T-helper 1 cell (primary cell): ENCODE data around the gene ZNF724.
"Not testable (repeated sequence)": the region's sequence is repeated elsewhere in the genome, so short reads cannot be mapped to it uniquely, and the experiment has no call there.

Experiments used
- DNase-seq, 5 donors: peaks; one replicate each; pipeline ENCODE4 v3.0.0-alpha.2; 2012 to 2020
- total RNA-seq, 4 donors: gene quantifications; one replicate each; lab custom pipeline; 2026; lab: John Stamatoyannopoulos, UW

ZNF724 gene
- 1.3 to 3.5 (median 2.0) reads per million in 4 donors for total RNA-seq

- peak; percentile 66 to 95 (median 78) for DNase-seq
These were observed at the start of gene ZNF724 for GRCh38 chr19:23249911-23250649. Gene ZNF724 (minus strand): TSS chr19:23250394. CDS start chr19:23250242, 152 bp downstream.

- DNase-seq, result no peak
These were observed 43.9 kb upstream of the ZNF724 start for GRCh38 chr19:23294141-23294540.

GRCh38 chr19:23289966-23290365 lies 39.8 kb upstream of the ZNF724 start:
- not testable (repeated sequence) for DNase-seq

GRCh38 chr19:23287620-23288019 lies 37.4 kb upstream of the ZNF724 start:
- no peak for DNase-seq

- no peak for DNase-seq
These were observed 36.3 kb upstream of the ZNF724 start for GRCh38 chr19:23286477-23286876.

DNA sequence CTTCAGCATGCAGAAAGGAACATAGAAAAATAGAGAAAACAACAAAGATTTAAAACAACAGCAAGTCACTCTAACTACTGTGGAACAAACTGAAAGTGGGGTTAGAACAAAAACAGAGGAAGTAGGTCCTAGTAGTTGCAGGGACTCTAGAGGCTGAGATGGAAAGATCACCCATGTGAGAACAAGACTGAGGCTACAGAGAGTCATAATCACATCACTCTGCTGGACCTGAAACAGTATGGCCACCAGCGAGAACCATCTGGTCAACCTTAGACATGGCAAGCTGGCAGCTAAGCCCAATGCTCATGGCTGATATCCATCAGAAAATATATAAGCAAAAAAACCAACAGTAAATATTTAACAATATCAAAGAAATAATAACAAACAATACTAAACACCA lies 35.8 kb upstream of the ZNF724 start:
- no peak for DNase-seq

DNA sequence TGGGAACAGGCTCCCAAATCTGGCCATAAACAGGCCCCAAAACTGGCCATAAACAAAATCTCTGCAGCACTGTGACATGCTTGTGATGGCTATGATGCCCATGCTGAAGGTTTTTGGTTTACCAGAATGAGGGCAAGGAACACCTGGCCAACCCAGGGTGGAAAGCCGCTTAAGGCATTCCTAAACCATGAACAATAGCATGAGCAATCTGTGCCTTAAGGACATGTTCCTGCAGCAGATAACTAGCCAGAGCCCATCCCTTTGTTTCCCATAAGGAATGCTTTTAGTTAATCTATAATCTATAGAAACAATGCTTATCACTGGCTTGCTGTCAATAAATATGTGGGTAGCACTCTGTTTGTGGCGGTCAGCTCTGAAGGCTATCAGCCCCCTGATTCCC lies 35.1 kb upstream of the ZNF724 start:
- not testable (repeated sequence) for DNase-seq

- peak; percentile 16 to 58 (median 39) for DNase-seq
These were observed 33.7 kb upstream of the ZNF724 start for GRCh38 chr19:23283925-23284324.

DNA sequence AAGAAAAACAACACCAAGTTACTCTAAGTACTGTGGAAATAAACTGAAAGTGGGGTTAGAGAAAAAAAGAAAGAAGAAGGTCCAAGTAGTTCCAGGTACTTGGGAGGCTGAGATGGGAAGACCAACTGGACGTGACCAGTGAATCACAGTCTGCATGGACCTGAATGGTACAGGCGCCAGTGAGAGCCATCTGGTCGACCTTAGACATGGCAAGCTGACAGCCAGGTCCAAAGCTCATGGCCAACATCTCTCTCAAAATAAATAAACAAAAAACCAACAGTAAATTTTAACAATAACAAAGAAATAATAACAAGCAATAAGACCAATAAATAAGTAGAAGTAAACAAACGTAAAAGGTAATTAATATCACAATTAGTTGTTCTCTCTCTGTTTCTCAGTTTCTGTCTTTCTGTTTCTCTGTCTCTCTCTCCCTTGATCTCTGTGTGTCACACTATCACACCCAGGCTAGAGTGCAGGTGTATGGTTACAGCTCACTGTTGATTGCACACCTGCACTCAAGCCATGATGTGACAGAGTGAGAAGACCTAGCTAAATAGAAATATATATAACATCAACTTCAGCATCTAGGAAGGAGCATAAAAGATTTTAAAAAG lies 31.6 kb upstream of the ZNF724 start:
- DNase-seq, result no peak

DNA sequence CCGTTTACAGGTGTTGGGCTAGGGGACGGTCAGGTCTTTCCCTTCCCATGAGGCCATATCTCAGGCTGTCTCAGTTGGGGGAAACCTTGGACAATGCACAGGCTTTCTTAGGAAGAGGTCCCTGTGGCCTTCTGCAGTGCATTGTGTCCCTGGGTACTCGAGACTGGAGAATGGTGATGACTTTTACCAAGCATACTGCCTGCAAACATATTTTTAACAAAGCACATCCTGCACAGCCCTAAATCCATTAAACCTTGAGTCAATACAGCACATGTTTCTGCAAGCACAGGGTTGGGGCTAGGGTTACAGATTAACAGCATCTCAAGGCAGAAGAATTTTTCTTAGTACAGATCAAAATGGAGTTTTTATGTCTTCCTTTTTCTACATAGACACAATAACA lies 27.9 kb upstream of the ZNF724 start:
- DNase-seq, result not testable (repeated sequence)

DNA sequence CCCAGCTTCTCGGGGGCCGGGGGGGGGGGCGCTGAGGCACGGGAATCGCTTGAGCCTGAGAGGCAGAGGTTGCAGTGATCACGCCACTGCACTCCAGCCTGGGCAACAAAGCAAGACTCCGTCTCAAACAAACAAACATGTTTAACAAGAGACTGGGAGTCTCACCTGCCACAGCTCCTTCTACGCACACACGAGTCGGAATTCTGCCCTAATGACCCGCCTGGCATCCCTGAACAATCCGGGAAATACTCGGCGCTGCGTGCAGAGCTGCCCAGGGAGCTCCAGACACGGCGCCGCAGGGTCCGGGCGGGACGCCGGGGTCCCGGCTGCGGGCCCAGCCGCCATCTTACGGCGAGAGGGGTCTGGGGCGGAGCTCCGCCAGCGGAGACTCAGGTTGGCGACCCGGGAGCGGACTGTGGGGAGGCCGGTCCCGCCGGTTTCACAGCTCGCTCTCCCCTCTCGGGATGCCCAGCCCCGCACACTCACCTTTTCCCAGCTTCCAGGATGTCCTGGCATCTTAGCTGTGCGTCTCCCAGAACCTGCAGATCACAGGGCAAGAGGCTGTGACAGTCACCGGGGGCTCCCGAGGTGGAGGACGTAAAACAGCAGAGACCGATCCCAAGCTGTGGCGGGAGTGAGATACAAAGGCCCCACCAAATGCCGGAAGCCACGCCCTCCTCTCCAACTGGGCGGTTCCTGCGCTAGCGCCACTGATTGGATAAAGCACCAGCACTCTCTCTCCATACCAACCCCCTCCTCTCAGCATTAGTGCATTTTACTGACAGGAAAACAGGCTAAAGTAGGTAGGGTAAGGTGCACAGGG lies 23.6 kb upstream of the ZNF724 start:
- peak; percentile 75 to 91 (median 81) for DNase-seq

DNA sequence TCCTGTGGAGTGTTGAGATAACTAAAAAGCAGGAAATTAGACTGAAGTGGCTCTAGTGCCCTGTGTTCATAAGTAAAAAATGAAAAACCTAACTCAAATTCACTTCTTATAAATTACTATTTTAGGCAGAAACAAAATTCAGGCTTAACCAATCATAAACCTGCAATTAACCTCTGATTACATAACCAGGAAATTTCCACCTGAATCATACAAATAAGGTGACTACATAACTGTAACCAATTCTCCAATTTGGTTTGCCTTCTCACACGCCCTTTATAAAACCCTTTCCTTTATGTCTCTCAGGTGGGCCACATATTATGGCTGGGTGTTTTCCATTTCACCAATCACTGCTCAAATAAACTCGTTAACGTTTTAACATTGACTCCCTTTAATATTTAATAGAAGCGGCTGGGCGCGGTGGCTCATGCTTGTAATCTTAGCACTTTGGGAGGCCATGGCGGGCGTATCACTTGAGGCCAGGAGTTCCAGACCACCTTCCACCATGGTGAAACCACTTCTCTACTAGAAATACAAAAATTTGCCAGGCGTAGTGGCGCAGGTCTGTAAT lies 22.9 kb upstream of the ZNF724 start:
- peak in 1 of 5 donors; percentile 5 for DNase-seq

DNA sequence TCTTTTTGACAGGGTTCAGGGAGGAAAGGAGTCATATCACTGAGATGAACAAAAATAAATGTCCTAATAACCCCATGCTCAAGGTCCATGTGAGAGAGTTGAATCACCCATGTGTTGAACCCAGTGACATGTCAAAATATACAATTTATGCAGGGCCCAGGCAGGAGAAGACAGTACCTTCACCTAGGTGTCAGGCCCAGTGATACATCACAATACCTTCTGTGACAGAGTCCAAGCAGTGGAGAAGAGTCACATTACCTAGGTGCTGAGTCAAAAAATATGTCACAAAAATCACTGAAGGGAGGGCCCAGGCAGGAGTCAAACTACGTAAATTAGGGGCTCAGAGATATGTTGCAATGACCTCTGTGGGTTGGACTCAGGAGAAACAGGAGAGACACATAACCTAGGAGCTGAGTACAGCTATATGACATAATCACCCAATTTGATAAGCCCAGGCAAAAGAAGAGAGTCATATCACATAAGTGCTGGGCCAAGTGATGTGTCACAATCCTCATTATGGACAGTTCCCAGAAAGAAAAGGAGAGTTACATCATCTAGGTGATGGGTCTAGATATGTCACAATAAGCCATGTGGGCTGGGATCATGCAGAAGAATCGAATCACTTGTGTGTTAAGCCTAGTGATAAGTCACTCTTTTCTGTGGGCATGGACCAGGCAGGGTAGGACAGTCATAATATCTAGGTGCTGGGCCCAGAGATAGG lies 13.8 kb upstream of the ZNF724 start:
- DNase-seq, result no peak

DNA sequence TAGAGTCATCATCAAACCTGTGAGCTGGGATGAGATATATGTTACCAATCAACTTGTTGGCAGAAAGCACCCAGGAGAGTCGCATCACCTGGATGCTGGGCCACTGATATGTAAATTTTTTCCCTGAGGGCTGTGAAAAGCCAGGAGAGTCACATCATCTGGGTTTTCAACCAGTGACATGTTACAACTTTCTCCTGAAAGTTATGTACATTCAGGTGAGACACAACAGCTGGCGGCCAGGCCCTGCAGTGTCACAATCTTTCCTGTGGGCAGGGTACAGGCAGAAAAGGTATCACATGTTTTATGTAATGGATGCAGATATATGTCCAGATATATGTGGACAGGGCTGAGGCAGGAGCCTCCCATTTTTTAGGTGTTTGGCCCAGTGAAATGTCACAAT lies 13.2 kb upstream of the ZNF724 start:
- DNase-seq, result no peak

DNA sequence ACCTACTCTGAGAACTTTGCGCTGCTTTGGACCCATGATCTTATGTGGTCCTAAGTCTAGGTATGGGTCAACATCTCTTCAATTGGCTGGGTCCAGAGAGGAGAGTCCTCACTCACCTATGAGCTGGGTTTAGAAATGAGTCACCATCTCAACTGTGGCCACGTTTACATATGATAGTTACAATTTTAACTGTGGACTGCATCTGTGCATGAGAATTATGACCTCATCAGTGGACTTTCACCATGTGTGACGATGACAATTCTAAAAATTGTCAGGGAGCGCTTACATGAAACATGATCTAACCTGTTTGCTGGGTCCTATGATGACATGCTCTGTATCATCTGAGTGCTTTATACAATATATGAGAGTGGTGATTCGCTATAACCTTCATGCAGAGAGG lies 12.7 kb upstream of the ZNF724 start:
- DNase-seq, result no peak

- DNase-seq, result no peak
These were observed 11.4 kb upstream of the ZNF724 start for GRCh38 chr19:23261496-23262020.

DNA sequence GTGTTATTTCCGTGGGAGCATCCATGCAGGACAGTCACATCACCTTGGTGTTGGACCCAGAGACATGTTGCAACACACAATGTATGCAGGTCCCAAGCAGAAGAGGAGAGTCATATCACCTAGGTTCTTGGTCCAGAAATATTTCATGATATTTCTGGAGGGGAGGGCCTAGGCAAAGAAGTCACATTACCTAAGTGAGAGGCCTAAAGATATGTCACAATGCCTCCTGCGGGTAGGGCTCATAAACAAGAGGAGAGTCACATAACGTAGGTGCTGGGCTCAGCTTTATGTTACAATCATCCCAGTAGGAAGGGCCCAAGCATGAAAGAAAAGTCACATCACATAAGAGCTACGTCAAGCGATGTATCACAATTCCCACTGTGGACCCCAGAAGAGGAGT lies 10.8 kb upstream of the ZNF724 start:
- no peak for DNase-seq

GRCh38 chr19:23259961-23260360 lies 9.8 kb upstream of the ZNF724 start:
- no peak for DNase-seq

DNA sequence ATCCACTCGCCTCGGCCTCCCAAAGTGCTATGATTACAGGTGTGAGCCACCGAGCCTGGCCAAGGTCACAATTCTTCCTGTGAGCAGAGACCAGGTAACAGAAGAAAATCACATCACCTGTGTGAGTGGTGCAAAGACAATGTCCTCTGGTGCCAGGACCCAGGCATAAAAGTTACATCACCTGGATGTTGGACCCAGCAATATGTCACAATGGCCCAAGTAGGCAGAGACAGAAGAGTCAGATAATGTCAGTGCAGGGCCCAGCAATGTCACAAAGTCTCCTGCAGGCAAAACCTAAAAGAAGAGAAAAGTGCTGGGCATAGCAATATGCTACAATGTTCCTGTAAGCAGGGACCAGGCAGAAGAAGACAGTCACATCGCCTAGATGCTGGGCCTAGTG lies 5.5 kb upstream of the ZNF724 start:
- DNase-seq, result no peak

- no peak for DNase-seq
These were observed 4.1 kb upstream of the ZNF724 start for GRCh38 chr19:23254141-23254910.

DNA sequence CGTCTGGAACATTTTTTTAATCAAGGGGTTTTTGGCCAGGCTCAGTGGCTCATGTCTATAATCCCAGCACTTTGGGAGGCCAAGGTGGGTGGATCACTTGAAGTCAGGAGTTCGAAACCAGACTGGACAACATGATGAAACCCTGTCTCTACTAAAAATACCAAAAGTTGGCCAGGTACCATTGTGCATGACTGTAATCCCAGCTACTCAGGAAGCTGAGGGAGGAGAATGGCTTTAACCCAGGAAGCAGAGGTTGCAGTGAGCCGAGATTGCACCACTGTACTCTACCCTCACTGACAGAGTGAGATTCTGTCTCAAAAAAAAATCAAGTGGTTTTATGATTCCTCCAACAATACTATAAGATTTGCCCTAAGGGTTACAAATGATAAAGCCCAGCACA lies 3.1 kb upstream of the ZNF724 start:
- not testable (repeated sequence) for DNase-seq
